HEK293 (cell line): ENCODE data around the gene QSER1.

Source experiments
- CTCF ChIA-PET: fragments of 350-600 bp; formaldehyde crosslinking; extraction: SDS; loops from one replicate; lab custom pipeline; 2021; ENCODE audit warnings: antibody characterized with exemption; lab: Yijun Ruan, JAX
- POLR2A ChIA-PET: fragments of 300-600 bp; formaldehyde crosslinking; extraction: SDS; loops from one replicate; lab custom pipeline; 2020; ENCODE audit warnings: antibody characterized with exemption, inconsistent platforms; lab: Yijun Ruan, JAX
- H3K27ac ChIP-seq: fragments of 200-500 bp; sonication (Bioruptor generic); 2 replicates; pipeline ENCODE4 v1.5.1; 2014; ENCODE audit warnings: low read depth, low read length, control low read depth, inconsistent platforms; ENCODE audit errors: extremely low read depth
- H3K36me3 ChIP-seq, 2 experiments: fragments of 200-500 bp in 1 of 2; sonication (Bioruptor generic) in 1 of 2; 1 replicate in 1 of 2; 2 replicates in 1 of 2; pipeline ENCODE4 v1.5.1; 2014 to 2017; ENCODE audit warnings: inconsistent platforms in 2 of 2, low read length in 2 of 2; ENCODE audit not compliant: control insufficient read depth in 2 of 2, insufficient read depth in 1 of 2
- H3K4me1 ChIP-seq: fragments of 200-500 bp; sonication (Bioruptor generic); 2 replicates; pipeline ENCODE4 v1.5.1; 2014; ENCODE audit warnings: mild to moderate bottlenecking, low read length, inconsistent platforms; ENCODE audit not compliant: control insufficient read depth, insufficient read depth
- H3K4me3 ChIP-seq: 2 replicates; pipeline ENCODE4 v1.5.1; 2011; ENCODE audit warnings: low read depth, mild to moderate bottlenecking, control low read depth, low read length, moderate library complexity
- H3K9me3 ChIP-seq: fragments of 200-500 bp; sonication (Bioruptor generic); 2 replicates; pipeline ENCODE4 v1.5.1; 2014; ENCODE audit warnings: low read depth, low read length, inconsistent platforms; ENCODE audit not compliant: control insufficient read depth, insufficient read depth
- GLI2 ChIP-seq: fragments of 450-650 bp; formaldehyde crosslinking; IDR thresholded peaks from 2 replicates; pipeline ENCODE4; 2017; ENCODE audit warnings: missing biosample characterization, missing genetic modification characterization, low read depth, borderline replicate concordance
- KLF1 ChIP-seq: fragments of 450-650 bp; formaldehyde crosslinking; IDR thresholded peaks from 2 replicates; pipeline ENCODE4 v1.5.1; 2016; ENCODE audit warnings: missing biosample characterization, missing genetic modification characterization
- MYNN ChIP-seq: fragments of 450-650 bp; formaldehyde crosslinking; IDR thresholded peaks from 2 replicates; pipeline ENCODE4 v1.5.1; 2016; ENCODE audit warnings: missing biosample characterization, missing genetic modification characterization, borderline replicate concordance
- PBX3 ChIP-seq: sonication (generic); formaldehyde crosslinking; IDR thresholded peaks from 2 replicates; pipeline ENCODE4 v1.8.1; 2022; ENCODE audit warnings: mild to moderate bottlenecking, moderate library complexity, missing genetic modification reagents
- PRDM2 ChIP-seq: fragments of 450-650 bp; formaldehyde crosslinking; IDR thresholded peaks from 2 replicates; pipeline ENCODE4 v1.5.1; 2016; ENCODE audit warnings: missing biosample characterization, missing genetic modification characterization, borderline replicate concordance
- ZFP41 ChIP-seq: fragments of 450-650 bp; formaldehyde crosslinking; IDR thresholded peaks from 2 replicates; pipeline ENCODE4 v1.5.1; 2016; ENCODE audit warnings: missing biosample characterization, missing genetic modification characterization, borderline replicate concordance
- ZNF157 ChIP-seq: fragments of 450-650 bp; formaldehyde crosslinking; IDR thresholded peaks from 2 replicates; pipeline ENCODE4 v1.5.1; 2016; ENCODE audit warnings: missing biosample characterization, missing genetic modification characterization
- ZNF184 ChIP-seq: fragments of 450-650 bp; IDR thresholded peaks from 2 replicates; pipeline ENCODE4 v1.5.1; 2018; ENCODE audit warnings: missing biosample characterization, mild to moderate bottlenecking, missing genetic modification characterization
- ZNF292 ChIP-seq: fragments of 450-650 bp; formaldehyde crosslinking; IDR thresholded peaks from 2 replicates; pipeline ENCODE4 v1.5.1; 2016; ENCODE audit warnings: low read depth, missing biosample characterization, missing genetic modification characterization, borderline replicate concordance
- ZNF311 ChIP-seq: fragments of 450-650 bp; formaldehyde crosslinking; IDR thresholded peaks from 2 replicates; pipeline ENCODE4 v1.5.1; 2017; ENCODE audit warnings: missing biosample characterization, missing genetic modification characterization, borderline replicate concordance
- ZNF354C ChIP-seq: fragments of 450-650 bp; formaldehyde crosslinking; IDR thresholded peaks from 2 replicates; pipeline ENCODE4 v1.5.1; 2016; ENCODE audit warnings: missing biosample characterization, missing genetic modification characterization, low read depth, borderline replicate concordance
- ZNF362 ChIP-seq: fragments of 450-650 bp; formaldehyde crosslinking; IDR thresholded peaks from 2 replicates; pipeline ENCODE4 v1.5.1; 2016; ENCODE audit warnings: missing biosample characterization, missing genetic modification characterization
- ZNF398 ChIP-seq: fragments of 450-650 bp; formaldehyde crosslinking; IDR thresholded peaks from 2 replicates; pipeline ENCODE4 v1.5.1; 2017; ENCODE audit warnings: missing biosample characterization, missing genetic modification characterization
- ZNF433 ChIP-seq: fragments of 450-650 bp; formaldehyde crosslinking; IDR thresholded peaks from 2 replicates; pipeline ENCODE4 v1.5.1; 2016; ENCODE audit warnings: missing biosample characterization, missing genetic modification characterization, low read depth
- ZNF629 ChIP-seq: fragments of 450-650 bp; formaldehyde crosslinking; IDR thresholded peaks from 2 replicates; pipeline ENCODE4 v1.5.1; 2017; ENCODE audit warnings: missing biosample characterization, missing genetic modification characterization
- ZNF704 ChIP-seq: fragments of 450-650 bp; formaldehyde crosslinking; IDR thresholded peaks from 2 replicates; pipeline ENCODE4 v1.5.1; 2016; ENCODE audit warnings: missing biosample characterization, missing genetic modification characterization
- ZSCAN23 ChIP-seq: fragments of 450-650 bp; formaldehyde crosslinking; IDR thresholded peaks from 2 replicates; pipeline ENCODE4 v1.5.1; 2016; ENCODE audit warnings: missing biosample characterization, missing genetic modification characterization
- ZSCAN5A ChIP-seq: fragments of 450-650 bp; formaldehyde crosslinking; IDR thresholded peaks from 2 replicates; pipeline ENCODE4 v1.5.1; 2016; ENCODE audit warnings: missing biosample characterization, missing genetic modification characterization

The QSER1 gene

GRCh38 chr11:32949739-32950138 is 57.1 kb downstream of the QSER1 start:
- no peak overlapping the region for H3K27ac ChIP-seq
- no peaks in the 10 kb centered on the region for H3K9me3 ChIP-seq
- peaks cover 0 to 7% of the 10 kb centered on the region in 2 experiments; a peak in 1 of 3 replicates for H3K36me3 ChIP-seq
- ChIA-PET POLR2A (no interaction called here), CTCF (interaction anchor here (0.6 to 0.7 kb wide), 2 partner anchors 10 to 655 kb away, joined by 3 read pairs; no protein-coding TSS in a partner anchor)
- TF ChIP-seq ZSCAN5A (tag by site-specific recombination) (no peak), GLI2 (tag by site-specific recombination) (no peak), PBX3 (no peak), ZNF292 (tag by site-specific recombination) (no peak), ZNF157 (tag by site-specific recombination) (no peak), ZNF184 (tag by site-specific recombination) (no peak)
- H3K4me3 ChIP-seq: no peak overlapping the region
- H3K4me1 ChIP-seq: no peaks in the 10 kb centered on the region

- H3K9me3 ChIP-seq: no peaks in the 10 kb centered on the region
- TF ChIP-seq ZFP41 (tag by site-specific recombination) (no peak), ZSCAN23 (tag by site-specific recombination) (no peak), ZNF354C (no peak), KLF1 (tag by site-specific recombination) (no peak), ZNF433 (tag by site-specific recombination) (no peak), ZNF311 (no peak), ZNF362 (tag by site-specific recombination) (no peak), PRDM2 (no peak), MYNN (tag by site-specific recombination) (no peak), ZNF398 (tag by site-specific recombination) (no peak), ZNF629 (no peak), ZNF704 (tag by site-specific recombination) (no peak)
- ChIA-PET CTCF (no interaction called here), POLR2A (no interaction called here)
- no peaks in the 10 kb centered on the region for H3K4me1 ChIP-seq
- H3K4me3 ChIP-seq: no peak overlapping the region
- H3K36me3 ChIP-seq: peaks cover 0 to 24% of the 10 kb centered on the region in 2 experiments; a peak in 1 of 3 replicates
- H3K27ac ChIP-seq: no peak overlapping the region
Measured at GRCh38 chr11:32952421-32952820, 59.8 kb downstream of the QSER1 start.
